Medulla oblongata (tissue), 1 donor: ENCODE measurements around the gene IDS.
"Not testable (repeated sequence)": the region's sequence is repeated elsewhere in the genome, so short reads cannot be mapped to it uniquely, and the experiment has no call there.

Experiments
- DNase-seq: peaks from one replicate; pipeline ENCODE4 v3.0.0-alpha.2; 2015; ENCODE audit errors: extremely low spot score

The IDS gene

GRCh38 chrX:149504915-149505651, at the start of gene IDS:
Gene IDS, minus strand, starts transcription at chrX:149505306. Its CDS starts 169 bp downstream, at chrX:149505137.
- DNase-seq = peak; percentile 88

GRCh38 chrX:149551939-149552248, 46.8 kb upstream of the IDS start:
- DNase-seq = not testable (repeated sequence)

GRCh38 chrX:149551245-149551938, 46.3 kb upstream of the IDS start:
- DNase-seq = not testable (repeated sequence)

GRCh38 chrX:149550454-149550853, 45.3 kb upstream of the IDS start:
- not testable (repeated sequence) for DNase-seq

- not testable (repeated sequence) for DNase-seq
These were observed 44.6 kb upstream of the IDS start, which contains the start of gene HSFX3 for GRCh38 chrX:149549701-149550100. Gene HSFX3, minus strand, starts transcription at chrX:149549924. Its CDS starts 72 bp downstream, at chrX:149549852.

GRCh38 chrX:149547782-149548181, 42.7 kb upstream of the IDS start:
- DNase-seq = not testable (repeated sequence)

GRCh38 chrX:149546962-149547361, 41.9 kb upstream of the IDS start:
- DNase-seq = not testable (repeated sequence)

GRCh38 chrX:149545545-149546543, 40.7 kb upstream of the IDS start:
- DNase-seq = not testable (repeated sequence)

GRCh38 chrX:149541521-149542047, 36.5 kb upstream of the IDS start:
- DNase-seq = no peak

- peak; percentile 87 for DNase-seq
These were observed 35.8 kb upstream of the IDS start, which contains the start of gene EOLA1 for GRCh38 chrX:149540621-149541520. Gene EOLA1, plus strand, starts transcription at chrX:149541012. Its CDS starts 4,619 bp downstream, at chrX:149545631.

- peak; percentile 89 for DNase-seq
These were observed 35.1 kb upstream of the IDS start for GRCh38 chrX:149540131-149540620.

- peak; percentile 88 for DNase-seq
These were observed 34.4 kb upstream of the IDS start for GRCh38 chrX:149539283-149540130.

- not testable (repeated sequence) for DNase-seq
These were observed 32.4 kb upstream of the IDS start for GRCh38 chrX:149537474-149537873.

GRCh38 chrX:149534926-149535602, 30.0 kb upstream of the IDS start:
- DNase-seq = not testable (repeated sequence)

GRCh38 chrX:149533999-149534398, 28.9 kb upstream of the IDS start:
- not testable (repeated sequence) for DNase-seq

- DNase-seq = not testable (repeated sequence)
These were observed 27.8 kb upstream of the IDS start for GRCh38 chrX:149532868-149533267.

- no peak for DNase-seq
These were observed 26.5 kb upstream of the IDS start for GRCh38 chrX:149531599-149531998.

GRCh38 chrX:149528381-149528780, 23.3 kb upstream of the IDS start:
- no peak for DNase-seq

GRCh38 chrX:149527705-149528104, 22.6 kb upstream of the IDS start:
- peak; percentile 23 for DNase-seq
